ENCODE results near the gene LTBP2. TPM values are rescaled to one million over a fixed set of nuclear protein-coding genes. Genes with fewer than 3 reads are reported as not detected.

The LTBP2 gene
- total RNA-seq, 1 experiment from 2014 or later, result 0.31 TPM

- DNase-seq (ENCODE audit: low spot score), result no peak
Observed at GRCh38 chr14:74613211-74613914, 1.3 kb upstream of the LTBP2 start.

DNA sequence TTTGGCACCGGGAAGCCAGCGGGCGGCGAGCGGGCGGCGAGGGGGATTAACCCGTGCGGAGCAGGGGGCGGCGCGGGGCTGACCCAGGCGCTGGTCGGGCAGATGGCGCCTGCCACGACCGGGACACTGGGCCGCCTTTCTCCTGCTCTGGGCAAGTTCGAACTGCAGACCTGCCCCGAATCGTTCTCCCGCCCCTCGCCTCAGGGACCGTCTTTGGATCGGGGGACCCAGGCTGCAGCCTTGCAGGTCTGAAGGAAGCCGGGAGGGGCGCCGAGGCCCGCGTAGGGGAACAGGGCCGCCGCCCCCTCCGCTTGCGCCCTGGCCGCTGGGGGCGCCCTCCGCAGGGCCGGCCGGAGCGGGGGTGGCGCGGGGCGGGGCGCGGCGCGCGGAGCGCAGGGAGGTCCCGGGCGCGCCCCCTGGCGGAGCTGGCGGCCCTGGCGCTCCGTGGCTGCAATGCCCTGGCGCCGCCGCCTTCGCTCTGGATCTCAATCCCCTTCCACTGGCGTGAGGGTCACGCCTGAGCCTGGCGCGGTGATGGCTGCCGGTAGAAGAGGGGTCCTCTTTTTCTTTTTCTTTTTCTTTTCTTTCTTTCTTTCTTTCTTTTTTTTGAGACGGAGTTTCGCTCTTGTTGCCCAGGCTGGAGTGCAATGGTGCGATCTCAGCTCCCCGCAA, 449 bp upstream of the LTBP2 start:
- DNase-seq (ENCODE audit: low spot score), result peak; percentile 67

DNA sequence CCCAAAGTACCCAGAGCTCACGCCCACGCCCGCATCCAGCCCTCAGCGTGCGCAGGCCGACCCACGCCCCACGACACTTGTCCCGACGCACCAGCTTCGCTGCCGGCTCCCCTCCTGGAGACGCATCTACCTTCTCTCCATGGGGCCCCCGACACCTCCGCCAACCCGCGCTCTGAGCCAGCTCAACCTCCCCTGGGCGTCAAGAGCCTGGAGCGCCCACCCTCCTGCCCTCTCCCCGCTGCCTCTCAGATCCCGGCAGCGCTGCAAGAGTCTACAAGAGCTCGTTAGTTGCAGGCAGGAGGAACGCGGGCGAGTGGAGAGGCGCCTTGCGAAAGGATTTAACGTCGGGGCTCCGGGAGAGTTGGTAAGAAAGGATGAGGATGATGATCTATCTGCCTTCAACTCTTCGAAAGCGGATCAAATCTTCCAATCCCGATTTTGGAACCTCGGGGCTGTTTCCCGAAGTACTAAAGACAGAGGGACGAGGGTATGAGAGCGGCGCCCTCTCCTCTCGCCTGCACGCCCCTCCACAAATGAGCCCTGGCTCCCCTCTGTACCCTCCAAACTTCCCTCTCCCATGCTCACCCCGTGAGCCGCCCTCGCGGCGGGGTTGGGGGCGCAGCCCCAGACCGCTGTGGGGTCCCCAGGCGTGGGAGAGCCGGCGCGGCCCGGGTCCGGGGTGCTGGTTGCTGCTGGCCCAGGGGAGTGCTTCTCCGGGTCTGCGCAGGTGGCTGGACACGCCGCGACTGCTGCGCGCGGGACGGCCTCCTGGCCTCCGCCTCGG, 979 bp downstream of the LTBP2 start:
- no peak for DNase-seq (ENCODE audit: low spot score)

DNA sequence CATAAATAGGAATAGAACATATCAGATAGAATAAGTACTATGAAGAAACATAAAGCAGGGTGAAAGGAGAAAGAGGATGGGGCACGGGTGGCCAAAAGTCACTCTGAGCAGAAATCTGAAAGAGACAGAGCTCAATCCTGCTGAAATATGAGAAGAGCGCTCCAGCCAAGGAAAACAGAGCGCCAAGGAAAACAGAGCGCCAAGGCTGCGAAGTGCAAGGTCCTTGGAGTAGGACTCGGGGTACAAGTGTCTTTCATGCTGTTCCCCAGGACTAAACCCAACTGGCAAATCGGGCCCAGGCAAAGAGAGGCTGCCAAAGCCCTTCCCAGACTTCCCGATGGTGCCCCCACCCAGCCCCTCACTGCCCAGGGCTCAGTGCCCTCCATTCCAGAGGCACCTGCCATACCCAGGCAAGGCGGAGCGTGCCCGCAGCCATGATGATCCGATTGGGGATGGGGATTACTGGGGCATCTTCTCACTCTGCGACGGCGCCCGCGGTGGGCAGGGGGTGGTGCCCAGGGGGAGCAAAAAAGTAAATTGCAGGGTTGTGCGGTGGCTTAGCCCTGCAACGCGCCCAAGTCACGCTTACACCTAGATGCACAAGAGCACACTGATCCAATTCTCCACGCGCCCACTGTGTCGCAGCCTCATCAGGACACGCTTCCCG, 1.7 kb downstream of the LTBP2 start:
- no peak for DNase-seq (ENCODE audit: low spot score)

- no peak for DNase-seq (ENCODE audit: low spot score)
Observed at GRCh38 chr14:74609721-74610120, 2.3 kb downstream of the LTBP2 start.

GRCh38 chr14:74608959-74609611, 3.0 kb downstream of the LTBP2 start:
- DNase-seq (ENCODE audit: low spot score), result peak; percentile 87

DNA sequence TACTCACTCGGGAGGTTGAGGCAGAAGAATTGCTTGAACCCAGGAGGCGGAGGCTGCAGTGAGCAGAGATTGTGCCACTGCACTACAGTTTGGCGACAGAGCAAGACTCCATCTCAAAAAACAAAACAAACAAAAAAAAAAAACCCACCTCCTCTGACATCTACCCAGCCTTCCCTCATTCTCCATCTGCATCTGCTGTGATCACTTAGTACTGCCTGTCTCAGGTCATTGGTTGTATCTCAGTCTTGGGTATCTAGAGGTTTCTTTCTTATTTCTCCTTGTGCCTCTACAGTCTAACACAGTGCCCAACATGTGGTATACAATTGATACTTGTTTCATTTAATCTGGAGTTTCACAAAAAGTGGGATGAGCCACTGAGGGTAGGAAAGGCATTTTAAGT, 5.3 kb downstream of the LTBP2 start:
- no peak for DNase-seq (ENCODE audit: low spot score)

DNA sequence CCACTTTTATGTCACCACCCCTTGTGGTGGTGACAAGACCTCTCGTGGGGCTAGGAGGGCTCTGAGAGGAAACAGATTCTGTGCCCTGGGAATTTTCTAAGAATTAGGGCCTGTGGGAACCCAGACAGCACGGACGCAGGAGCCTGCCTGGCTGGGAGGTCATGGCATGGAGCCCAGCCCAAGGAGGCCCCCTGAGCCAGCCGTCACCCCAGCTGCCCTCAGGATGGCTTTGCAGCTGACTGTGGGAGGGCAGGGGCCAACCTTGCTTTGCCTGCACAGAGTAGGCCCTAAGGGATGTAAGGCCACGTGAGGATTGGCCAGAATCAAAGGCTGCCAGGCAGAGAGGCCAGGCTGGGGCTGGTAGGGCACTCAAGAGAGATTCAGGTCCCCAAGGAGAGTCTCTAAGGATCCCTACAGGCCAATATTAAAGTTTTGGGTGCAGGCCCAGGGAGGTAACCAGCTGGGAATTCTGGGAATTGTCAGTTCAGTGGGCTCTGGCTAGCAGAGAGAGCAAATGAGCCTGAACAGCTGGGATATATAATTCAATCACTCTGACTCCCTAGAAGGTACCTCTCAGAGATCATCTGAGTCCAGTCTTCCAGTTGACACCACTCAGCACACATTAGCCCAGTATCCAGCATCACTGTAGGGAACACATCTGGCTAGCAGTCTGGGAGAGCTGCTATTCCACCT, 6.4 kb downstream of the LTBP2 start:
- DNase-seq (ENCODE audit: low spot score), result no peak

DNA sequence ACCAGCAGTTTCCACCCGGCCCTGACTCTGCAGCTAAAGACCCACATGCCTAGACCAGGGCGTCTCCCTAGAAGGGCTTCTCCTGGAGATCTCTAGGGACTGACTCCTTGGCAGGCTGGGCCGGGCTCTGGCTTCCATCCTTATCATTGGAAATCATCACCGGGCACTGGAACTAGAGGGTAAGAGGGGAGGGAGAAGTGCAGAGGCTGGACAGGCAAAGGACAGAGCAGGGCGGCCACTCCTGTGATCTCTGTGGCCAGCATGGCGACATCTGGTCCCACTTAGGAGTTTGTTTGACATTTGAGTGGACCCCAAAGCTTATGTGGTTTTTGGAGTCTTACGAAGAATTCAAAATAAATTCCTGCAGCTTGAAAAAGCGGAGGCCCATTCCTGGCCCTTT, 7.1 kb downstream of the LTBP2 start:
- no peak for DNase-seq (ENCODE audit: low spot score)

DNA sequence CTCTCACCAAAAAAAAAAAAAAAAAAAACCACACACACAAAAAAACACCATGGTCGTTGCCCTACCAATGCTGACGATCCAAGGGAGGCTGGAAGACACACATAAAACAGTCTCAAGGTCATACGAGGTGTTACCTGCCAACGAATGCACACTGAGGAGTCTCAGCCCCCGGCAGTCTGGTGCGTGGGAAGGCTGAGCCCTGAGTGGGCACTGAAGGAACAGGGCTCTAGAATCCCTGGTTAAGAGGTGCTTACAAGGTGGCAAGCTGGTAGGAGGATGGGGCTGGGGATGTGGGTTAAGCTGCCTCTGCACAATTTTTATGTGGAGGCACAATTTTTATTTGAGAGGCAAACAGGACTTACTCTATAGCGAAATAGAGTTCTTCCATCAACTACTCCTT, 7.9 kb downstream of the LTBP2 start:
- no peak for DNase-seq (ENCODE audit: low spot score)

GRCh38 chr14:74601982-74602381, 10.1 kb downstream of the LTBP2 start:
- DNase-seq (ENCODE audit: low spot score), result no peak

DNA sequence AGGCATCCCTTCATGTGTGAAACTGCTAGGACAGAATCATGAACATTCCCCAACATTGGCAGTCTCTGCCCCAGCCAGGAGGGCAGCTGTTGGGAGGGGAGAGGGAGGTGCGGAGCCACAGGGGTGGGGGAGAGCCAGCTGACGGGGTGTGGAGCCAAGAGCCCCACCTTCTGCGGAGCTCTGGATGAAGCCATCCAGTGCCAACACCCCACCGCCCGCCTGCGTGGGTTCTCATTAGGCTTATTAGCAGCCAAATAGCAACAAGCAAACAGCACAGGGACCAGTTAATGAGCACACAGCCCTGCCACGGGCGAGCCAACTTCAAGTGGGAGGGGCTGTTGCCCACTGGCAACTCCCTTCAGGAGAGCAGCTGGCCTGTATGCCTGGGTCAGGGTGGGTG, 12.1 kb downstream of the LTBP2 start:
- DNase-seq (ENCODE audit: low spot score), result no peak

- no peak for DNase-seq (ENCODE audit: low spot score)
Observed at GRCh38 chr14:74599321-74599761, 12.7 kb downstream of the LTBP2 start.

- DNase-seq (ENCODE audit: low spot score), result no peak
Observed at GRCh38 chr14:74596741-74597450, 15.1 kb downstream of the LTBP2 start.

DNA sequence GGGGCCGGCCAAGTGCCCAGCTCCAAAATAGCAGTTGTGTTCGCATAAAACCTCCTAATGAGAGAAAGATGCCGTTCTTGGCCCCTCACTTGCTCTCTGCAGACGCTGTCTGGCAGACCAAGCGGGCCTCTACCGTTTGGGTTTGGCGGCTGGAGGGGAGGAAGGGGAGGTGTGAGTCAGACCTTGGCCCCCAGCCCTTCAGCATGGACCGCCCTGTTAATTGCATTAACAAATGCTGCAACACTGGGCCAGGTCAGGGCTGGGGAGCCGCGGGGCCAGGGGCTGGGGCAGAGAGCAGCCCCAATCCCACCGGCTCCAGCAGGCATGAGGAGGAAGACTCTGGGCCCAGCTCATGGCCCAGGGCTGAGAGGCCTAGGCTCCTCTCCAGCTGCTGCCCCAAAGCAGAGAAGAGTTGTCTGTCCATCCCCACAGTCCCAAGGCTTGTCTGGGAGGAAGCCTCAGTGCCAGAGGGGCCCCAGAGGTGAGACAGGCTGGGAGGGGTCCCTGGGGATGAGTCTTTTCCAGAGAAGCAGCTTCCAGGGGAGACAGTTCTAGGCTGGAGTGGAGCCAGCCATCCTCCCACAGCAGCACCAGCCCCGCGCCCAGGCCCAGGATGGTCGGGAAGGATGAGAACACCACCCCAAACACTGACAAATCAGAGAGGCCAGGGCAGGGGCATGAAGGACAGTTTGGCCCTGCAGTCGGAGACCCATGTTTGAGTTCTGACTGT, 16.9 kb downstream of the LTBP2 start:
- DNase-seq (ENCODE audit: low spot score), result no peak

DNA sequence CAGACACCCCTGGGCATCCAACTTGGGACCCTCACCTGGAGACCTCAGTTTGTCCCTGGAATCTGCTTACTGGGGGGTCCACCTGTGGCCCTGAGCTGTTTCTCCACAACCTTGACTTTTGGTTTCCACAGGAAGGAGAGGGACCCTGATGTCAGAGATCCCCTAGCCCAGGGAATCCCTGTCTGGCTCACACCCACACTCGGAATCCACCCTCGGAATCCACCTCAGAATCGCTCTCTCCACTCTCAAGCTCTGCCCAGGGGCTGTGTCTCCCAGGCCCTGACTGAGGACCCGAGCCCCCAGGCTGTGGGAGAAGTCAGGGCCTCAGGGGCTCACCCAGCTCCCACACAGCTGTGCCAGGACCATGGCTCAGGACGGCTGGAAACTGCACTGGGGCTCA, 17.4 kb downstream of the LTBP2 start:
- no peak for DNase-seq (ENCODE audit: low spot score)

DNA sequence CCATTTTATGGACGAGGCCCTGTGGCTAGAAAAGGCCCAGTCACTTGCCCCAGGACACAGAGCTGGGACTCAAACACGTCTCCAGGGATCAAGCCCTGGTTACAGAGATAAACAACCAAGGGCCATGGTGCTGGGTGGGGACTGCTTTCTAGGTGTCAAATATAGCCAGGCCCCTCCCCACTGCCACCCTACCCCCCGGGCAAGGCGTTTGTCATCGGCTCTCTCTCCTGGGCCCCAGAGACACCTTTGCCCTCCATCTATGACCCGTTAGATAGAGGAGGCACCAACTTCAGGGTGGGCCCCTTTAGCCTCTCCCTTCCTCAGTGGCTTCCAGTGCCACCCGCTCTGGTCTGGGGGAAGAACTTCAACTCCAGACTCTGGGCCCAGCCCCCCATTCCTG, 18.0 kb downstream of the LTBP2 start:
- no peak for DNase-seq (ENCODE audit: low spot score)

GRCh38 chr14:74593241-74593953, 18.6 kb downstream of the LTBP2 start:
- no peak for DNase-seq (ENCODE audit: low spot score)
